ENCODE data around the gene PJA1.

PJA1 gene

GRCh38 chrX:69152417-69152841 is 12.8 kb downstream of the PJA1 start:
- no peak overlapping the region for H3K4me3 ChIP-seq (ENCODE audit: low read length)
- H3F3A ChIP-seq (ENCODE audit: control insufficient read depth, insufficient read depth): no peaks in the 10 kb centered on the region
- no peaks in the 10 kb centered on the region for H3K79me2 ChIP-seq (ENCODE audit: control insufficient read depth, low read length)
- H3K4me2 ChIP-seq (ENCODE audit: low read length): no peak overlapping the region
- no peaks in the 10 kb centered on the region for H3K4me1 ChIP-seq (ENCODE audit: control insufficient read depth, low read length)
- H3K27ac ChIP-seq (ENCODE audit: low read depth, low read length): no peak overlapping the region
- H3K27me3 ChIP-seq (ENCODE audit: control insufficient read depth, low read length): no peaks in the 10 kb centered on the region
- no peaks in the 10 kb centered on the region for H3K36me3 ChIP-seq (ENCODE audit: control insufficient read depth, low read length)
- no peaks in the 10 kb centered on the region for H4K20me1 ChIP-seq (ENCODE audit: control insufficient read depth, insufficient read depth, low read depth, low read length)
- TF ChIP-seq CTCF (IDR thresholded peaks at IDR 0.05; ENCODE audit: low read depth, low read length, poor library complexity, severe bottlenecking): no peak
- no peak for TF ChIP-seq EZH2phosphoT487 (IDR thresholded peaks at IDR 0.05; ENCODE audit: borderline replicate concordance, low read length)
- H3K9me3 ChIP-seq (ENCODE audit: control insufficient read depth, insufficient read depth, low read length): no peaks in the 10 kb centered on the region
- H3K9me2 ChIP-seq (replicated peaks; ENCODE audit: control insufficient read depth, low read length): no peaks in the 10 kb centered on the region

GRCh38 chrX:69151866-69152284 is 13.4 kb downstream of the PJA1 start:
- Histone ChIP-seq H3K9me2 (replicated peaks; ENCODE audit: control insufficient read depth, low read length) (no peaks in the 10 kb centered on the region), H4K20me1 (ENCODE audit: control insufficient read depth, insufficient read depth, low read depth, low read length) (no peaks in the 10 kb centered on the region), H3K4me1 (ENCODE audit: control insufficient read depth, low read length) (no peaks in the 10 kb centered on the region), H3K27ac (ENCODE audit: low read depth, low read length) (no peak overlapping the region), H3F3A (ENCODE audit: control insufficient read depth, insufficient read depth) (no peaks in the 10 kb centered on the region), H3K27me3 (ENCODE audit: control insufficient read depth, low read length) (no peaks in the 10 kb centered on the region), H3K79me2 (ENCODE audit: control insufficient read depth, low read length) (no peaks in the 10 kb centered on the region), H3K36me3 (ENCODE audit: control insufficient read depth, low read length) (no peaks in the 10 kb centered on the region), H3K4me2 (ENCODE audit: low read length) (no peak overlapping the region), H3K4me3 (ENCODE audit: low read length) (no peak overlapping the region), H3K9me3 (ENCODE audit: control insufficient read depth, insufficient read depth, low read length) (no peaks in the 10 kb centered on the region)
- TF ChIP-seq EZH2phosphoT487 (IDR thresholded peaks at IDR 0.05; ENCODE audit: borderline replicate concordance, low read length) (no peak), CTCF (IDR thresholded peaks at IDR 0.05; ENCODE audit: low read depth, low read length, poor library complexity, severe bottlenecking) (no peak)

GRCh38 chrX:69150281-69150960 is 14.8 kb downstream of the PJA1 start:
- H3K4me1 ChIP-seq (ENCODE audit: control insufficient read depth, low read length): no peaks in the 10 kb centered on the region
- H3K9me3 ChIP-seq (ENCODE audit: control insufficient read depth, insufficient read depth, low read length): no peaks in the 10 kb centered on the region
- H3K27me3 ChIP-seq (ENCODE audit: control insufficient read depth, low read length): no peaks in the 10 kb centered on the region
- no peaks in the 10 kb centered on the region for H4K20me1 ChIP-seq (ENCODE audit: control insufficient read depth, insufficient read depth, low read depth, low read length)
- H3F3A ChIP-seq (ENCODE audit: control insufficient read depth, insufficient read depth): no peaks in the 10 kb centered on the region
- H3K4me3 ChIP-seq (ENCODE audit: low read length): no peak overlapping the region
- no peak overlapping the region for H3K27ac ChIP-seq (ENCODE audit: low read depth, low read length)
- no peak overlapping the region for H3K4me2 ChIP-seq (ENCODE audit: low read length)
- no peaks in the 10 kb centered on the region for H3K36me3 ChIP-seq (ENCODE audit: control insufficient read depth, low read length)
- TF ChIP-seq EZH2phosphoT487 (IDR thresholded peaks at IDR 0.05; ENCODE audit: borderline replicate concordance, low read length): no peak
- TF ChIP-seq CTCF (IDR thresholded peaks at IDR 0.05; ENCODE audit: low read depth, low read length, poor library complexity, severe bottlenecking): no peak
- H3K79me2 ChIP-seq (ENCODE audit: control insufficient read depth, low read length): no peaks in the 10 kb centered on the region
- H3K9me2 ChIP-seq (replicated peaks; ENCODE audit: control insufficient read depth, low read length): no peaks in the 10 kb centered on the region
